Prostate gland (tissue), 2 donors: ENCODE results near the gene TLCD3B. TPM values are rescaled to one million over a fixed set of nuclear protein-coding genes. Genes with fewer than 3 reads are reported as not detected.
A peak's percentile ranks its signal among the peaks of the same experiment; 100 is the strongest.

Source experiments
- DNase-seq: peaks from one replicate; pipeline ENCODE4 v3.0.0-alpha.2; 2019; ENCODE audit warnings: low spot score
- H3K27ac ChIP-seq, 2 donors: fragments of 200-600 bp; sonication (generic); 2 replicates each; pipeline ENCODE4 v1.5.1; 2017 to 2019
- H3K27me3 ChIP-seq: fragments of 200-600 bp; sonication (generic); replicated peaks from 2 replicates; pipeline ENCODE4 v1.5.1; 2019; ENCODE audit not compliant: insufficient read depth
- H3K36me3 ChIP-seq, 2 donors: fragments of 200-600 bp; sonication (generic); 1 replicate in 1 of 2; 2 replicates in 1 of 2; pipeline versions ENCODE4 v1.5.1 to v1.8.1; 2017 to 2019
- H3K4me1 ChIP-seq: fragments of 200-600 bp; sonication (generic); replicated peaks from 2 replicates; pipeline ENCODE4 v1.5.1; 2019
- H3K4me3 ChIP-seq, 2 donors: fragments of 200-600 bp; sonication (generic); 2 replicates each; pipeline ENCODE4 v1.5.1; 2017 to 2019
- H3K9me3 ChIP-seq: fragments of 200-600 bp; sonication (generic); 2 replicates; pipeline ENCODE4 v1.5.1; 2017
- POLR2A ChIP-seq: fragments of 450-650 bp; IDR thresholded peaks from one replicate; pipeline ENCODE4 v1.6.1; 2016; ENCODE audit warnings: antibody characterized with exemption, mild to moderate bottlenecking
- POLR2AphosphoS5 ChIP-seq: sonication (generic); formaldehyde crosslinking; IDR thresholded peaks from one replicate; pipeline ENCODE4 v1.6.1; 2017; ENCODE audit warnings: antibody characterized with exemption
- WGBS: methylation state at CpG from one replicate; pipeline ENCODE4 v1.1.5; 2018; 5-methylcytosine and 5-hydroxymethylcytosine counted together
- intact Hi-C: fragments of 100-400 bp; cut with DNase I; formaldehyde crosslinking; loops from one replicate; pipeline ENCODE4 v1.14.2; 2022
- total RNA-seq, 2 donors: library from RNA; depleted of rRNA; stranded (reverse); fragments of >200 nt; gene quantifications; one replicate each; pipeline ENCODE4 v1.1.0, GENCODE V29; 2016
- TF ChIP-seq, protein P1 (sequence below), 4 experiments: fragments of 200-600 bp in 2 of 4; fragments of 450-650 bp in 2 of 4; sonication (generic) in 2 of 4; IDR thresholded peaks; 1 replicate in 3 of 4; 2 replicates in 1 of 4; pipeline ENCODE4 v1.5.1; 2016 to 2019; ENCODE audit warnings: antibody characterized with exemption in 4 of 4, mild to moderate bottlenecking in 2 of 4, moderate library complexity in 2 of 4

TLCD3B gene
- total RNA-seq, 2 donors from 2014 or later: 0.46 to 17.2 TPM

DNA sequence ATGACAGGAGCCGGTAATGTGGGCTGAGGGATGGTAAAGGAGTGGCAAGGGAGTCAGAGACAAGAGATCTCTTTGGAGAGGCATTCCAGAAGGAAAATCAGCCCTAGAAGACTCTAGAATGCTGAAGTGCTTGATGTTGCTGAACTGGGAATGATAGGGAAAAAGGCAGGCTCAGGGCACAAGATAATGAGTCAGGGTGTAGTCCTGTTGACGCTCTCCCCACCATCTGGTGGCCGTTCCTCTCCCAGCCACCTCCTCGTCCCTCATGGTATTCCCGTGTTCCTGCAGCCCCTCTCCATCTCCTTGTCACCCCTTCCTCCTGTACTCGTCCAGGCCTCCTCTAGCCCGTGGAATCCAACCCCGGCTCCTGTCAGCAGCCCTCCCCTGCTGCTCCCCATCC, 23.4 kb upstream of the TLCD3B start:
- intact Hi-C loops: no loop called here
- 80% methylated on average over 8 of the region's 8 CpGs for whole genome bisulfite sequencing
- H3K27me3 ChIP-seq: no peaks in the 10 kb centered on the region
- H3K4me1 ChIP-seq: peaks cover 4% of the 10 kb centered on the region
- H3K4me3 ChIP-seq: no peak overlapping the region
- TF ChIP-seq POLR2A (no peak), POLR2AphosphoS5 (no peak)
- TF ChIP-seq, protein P1, sequence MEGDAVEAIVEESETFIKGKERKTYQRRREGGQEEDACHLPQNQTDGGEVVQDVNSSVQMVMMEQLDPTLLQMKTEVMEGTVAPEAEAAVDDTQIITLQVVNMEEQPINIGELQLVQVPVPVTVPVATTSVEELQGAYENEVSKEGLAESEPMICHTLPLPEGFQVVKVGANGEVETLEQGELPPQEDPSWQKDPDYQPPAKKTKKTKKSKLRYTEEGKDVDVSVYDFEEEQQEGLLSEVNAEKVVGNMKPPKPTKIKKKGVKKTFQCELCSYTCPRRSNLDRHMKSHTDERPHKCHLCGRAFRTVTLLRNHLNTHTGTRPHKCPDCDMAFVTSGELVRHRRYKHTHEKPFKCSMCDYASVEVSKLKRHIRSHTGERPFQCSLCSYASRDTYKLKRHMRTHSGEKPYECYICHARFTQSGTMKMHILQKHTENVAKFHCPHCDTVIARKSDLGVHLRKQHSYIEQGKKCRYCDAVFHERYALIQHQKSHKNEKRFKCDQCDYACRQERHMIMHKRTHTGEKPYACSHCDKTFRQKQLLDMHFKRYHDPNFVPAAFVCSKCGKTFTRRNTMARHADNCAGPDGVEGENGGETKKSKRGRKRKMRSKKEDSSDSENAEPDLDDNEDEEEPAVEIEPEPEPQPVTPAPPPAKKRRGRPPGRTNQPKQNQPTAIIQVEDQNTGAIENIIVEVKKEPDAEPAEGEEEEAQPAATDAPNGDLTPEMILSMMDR (IDR thresholded peaks at IDR 0.05): no peak
- H3K27ac ChIP-seq: no peak overlapping the region
- DNase-seq: no peak
- no peaks in the 10 kb centered on the region for H3K36me3 ChIP-seq
- H3K9me3 ChIP-seq: no peaks in the 10 kb centered on the region

DNA sequence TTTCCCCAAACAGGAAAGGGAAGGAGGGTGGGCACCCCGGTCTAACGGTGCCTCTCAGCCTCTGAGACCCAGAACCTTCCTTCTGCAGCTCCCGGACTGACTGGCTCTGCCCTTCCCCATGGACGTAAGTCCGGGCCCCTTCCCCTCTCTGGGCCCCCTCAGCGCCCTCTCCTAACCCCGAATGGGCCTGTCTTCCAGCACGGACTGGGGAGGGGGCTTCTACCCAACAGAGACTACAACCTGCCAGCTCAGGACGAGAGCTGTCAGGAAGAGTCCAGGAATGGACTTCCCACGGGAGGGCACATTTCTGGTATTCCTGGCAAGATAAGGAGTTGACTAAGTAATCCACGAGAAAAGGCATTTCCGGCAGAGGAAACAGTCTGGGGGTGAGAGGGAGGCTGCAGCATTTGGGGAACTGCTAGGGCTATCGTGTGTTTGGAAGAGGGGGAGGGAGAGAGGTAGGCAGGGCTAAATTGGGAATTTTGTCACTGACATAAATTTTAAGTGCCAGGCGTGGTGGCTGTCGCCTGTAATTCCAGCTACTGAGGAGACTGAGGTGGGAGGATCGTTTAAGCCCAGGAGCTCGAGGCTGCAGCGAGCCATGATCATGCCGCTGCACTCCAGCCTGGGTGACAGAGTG, 22.4 kb upstream of the TLCD3B start:
- TF ChIP-seq POLR2AphosphoS5 (no peak), POLR2A (no peak)
- TF ChIP-seq, protein P1 (IDR thresholded peaks at IDR 0.05): no peak
- H3K9me3 ChIP-seq: no peaks in the 10 kb centered on the region
- H3K27me3 ChIP-seq: no peaks in the 10 kb centered on the region
- H3K36me3 ChIP-seq: no peaks in the 10 kb centered on the region
- H3K4me1 ChIP-seq: peaks cover 4% of the 10 kb centered on the region
- peak overlapping the region; percentile 52 to 65 for H3K4me3 ChIP-seq
- DNase-seq: no peak
- intact Hi-C loops: no loop called here
- H3K27ac ChIP-seq: peak overlapping the region in 1 of 2 donors; percentile 2
- WGBS: 4% methylated on average over 19 of the region's 19 CpGs

DNA sequence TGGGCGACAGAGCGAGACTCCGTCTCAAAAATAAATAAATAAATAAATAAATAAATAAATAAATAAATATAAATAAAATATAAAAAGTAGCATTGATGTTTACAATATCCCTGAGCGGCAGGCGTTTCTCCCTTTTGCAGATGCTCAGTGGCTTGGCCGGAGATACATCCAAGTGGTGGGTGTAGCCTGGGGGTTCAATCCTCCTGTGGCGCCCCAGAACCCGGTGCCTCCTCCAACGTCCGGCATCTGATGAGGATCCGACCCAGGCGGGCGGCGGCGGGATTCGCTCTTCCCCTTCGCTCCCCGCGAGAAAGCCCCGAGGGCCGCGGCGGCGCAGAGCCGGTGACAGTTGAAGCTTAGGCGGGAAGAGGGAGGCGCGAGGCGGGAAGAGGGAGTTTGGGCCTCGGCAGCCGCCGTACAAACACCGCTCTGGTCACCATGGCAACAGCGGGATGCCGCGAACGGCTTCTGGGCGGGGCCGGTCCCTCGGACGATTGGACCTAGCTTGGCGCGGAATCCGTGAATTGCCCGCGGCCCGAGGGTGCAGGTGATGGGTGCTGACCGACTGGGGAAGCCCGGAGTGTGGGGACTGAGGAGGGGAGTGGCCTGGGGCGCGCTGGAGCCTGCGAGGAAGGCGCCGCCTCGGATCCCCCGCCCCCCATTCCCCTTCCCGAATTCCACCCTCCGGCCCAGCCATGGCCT, 21.8 kb upstream of the TLCD3B start:
- TF ChIP-seq, protein P1 (IDR thresholded peaks at IDR 0.05): no peak
- TF ChIP-seq POLR2A (peak; percentile 43), POLR2AphosphoS5 (peak; percentile 95)
- Histone ChIP-seq H3K9me3 (no peaks in the 10 kb centered on the region), H3K27ac (peak overlapping the region in 1 of 2 donors; percentile 2), H3K4me3 (peak overlapping the region; percentile 52 to 65), H3K4me1 (peaks cover 4% of the 10 kb centered on the region), H3K27me3 (no peaks in the 10 kb centered on the region), H3K36me3 (no peaks in the 10 kb centered on the region)
- intact Hi-C loops: no loop called here
- peak; percentile 86 for DNase-seq
- 6% methylated on average over 46 of the region's 58 CpGs for WGBS

DNA sequence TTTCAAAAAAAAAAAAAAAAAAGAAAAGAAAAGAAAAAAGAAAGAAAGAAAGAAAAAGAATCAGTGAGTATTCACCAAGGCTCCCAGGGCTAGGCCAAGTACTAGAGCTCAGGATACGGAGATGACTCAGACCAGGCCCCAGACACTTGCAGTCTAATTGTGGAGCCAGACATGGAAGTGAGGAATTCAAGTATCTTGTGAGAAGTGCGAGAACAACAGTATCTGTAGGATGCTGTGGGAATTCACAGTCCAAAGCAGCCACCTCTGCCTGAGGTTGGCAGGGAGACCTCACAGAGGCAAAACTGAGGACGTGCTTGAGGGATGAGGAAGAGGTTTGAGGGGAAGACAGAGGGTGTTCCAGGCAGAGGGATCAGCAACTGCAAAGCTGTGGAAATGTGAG, 20.4 kb upstream of the TLCD3B start:
- H3K4me3 ChIP-seq: no peak overlapping the region
- H3K9me3 ChIP-seq: no peaks in the 10 kb centered on the region
- H3K27ac ChIP-seq: no peak overlapping the region
- no peak for DNase-seq
- TF ChIP-seq, protein P1 (IDR thresholded peaks at IDR 0.05): no peak
- TF ChIP-seq POLR2AphosphoS5 (no peak), POLR2A (no peak)
- H3K27me3 ChIP-seq: no peaks in the 10 kb centered on the region
- intact Hi-C loops: no loop called here
- H3K36me3 ChIP-seq: no peaks in the 10 kb centered on the region
- 89% methylated on average over 3 of the region's 3 CpGs for WGBS
- peaks cover 4% of the 10 kb centered on the region for H3K4me1 ChIP-seq

DNA sequence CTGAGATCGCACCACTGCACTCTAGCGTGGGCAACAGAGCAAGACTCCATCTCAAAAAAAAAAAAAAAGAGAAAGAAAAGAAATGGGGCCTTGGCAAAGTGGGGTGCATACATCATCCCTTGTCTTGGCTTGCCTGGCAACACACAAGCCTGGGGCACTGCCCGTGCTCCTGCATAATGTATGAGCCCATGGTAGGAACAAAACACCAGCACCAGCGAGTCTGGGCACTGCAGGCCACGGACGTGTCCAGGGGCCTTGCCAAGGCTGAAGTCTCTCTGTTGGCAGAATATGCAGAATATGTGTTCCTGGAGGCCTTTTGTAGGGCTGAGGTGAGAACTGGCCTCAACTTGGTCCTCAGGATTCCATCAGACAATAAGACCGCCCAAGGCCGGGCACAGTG, 18.8 kb upstream of the TLCD3B start:
- H3K9me3 ChIP-seq: no peaks in the 10 kb centered on the region
- intact Hi-C loops: no loop called here
- no peaks in the 10 kb centered on the region for H3K27me3 ChIP-seq
- 82% methylated on average over 7 of the region's 8 CpGs for WGBS
- H3K4me3 ChIP-seq: no peak overlapping the region
- H3K4me1 ChIP-seq: peaks cover 4% of the 10 kb centered on the region
- no peaks in the 10 kb centered on the region for H3K36me3 ChIP-seq
- DNase-seq: no peak
- H3K27ac ChIP-seq: no peak overlapping the region
- TF ChIP-seq POLR2A: no peak
